H1 (cell line): ENCODE data around the gene ATP13A2. TPM values are rescaled to one million over a fixed set of nuclear protein-coding genes. Genes with fewer than 3 reads are reported as not detected.

Experiments used
- CTCF ChIA-PET: fragments of 300-600 bp; sonication (Branson Sonifier 250); formaldehyde crosslinking; loops from one replicate; lab custom pipeline; 2021; ENCODE audit not compliant: partially characterized antibody; lab: Charles Lee
- POLR2A ChIA-PET: fragments of 300-600 bp; sonication (Branson Sonifier 250); formaldehyde crosslinking; loops from one replicate; lab custom pipeline; 2021; ENCODE audit warnings: inconsistent platforms; ENCODE audit not compliant: partially characterized antibody; lab: Charles Lee
- DNase-seq, 2 experiments: peaks; one replicate each; pipeline versions ENCODE4 v3.0.0 to v3.0.0-alpha.2; 2010 to 2022; ENCODE audit warnings: low spot score in 2 of 2, low read depth in 1 of 2, mixed read lengths in 1 of 2
- FAIRE-seq: peaks from 2 replicates; lab custom pipeline; 2011; peaks lifted over from hg19 to GRCh38; lab: Jason Lieb, UNC
- H2AFZ ChIP-seq: 2 replicates; pipeline ENCODE4 v1.8.1; 2012; ENCODE audit warnings: low read length, inconsistent platforms
- H2AK5ac ChIP-seq: 2 replicates; pipeline ENCODE4 v1.6.1; 2013; ENCODE audit warnings: low read depth, low read length
- H2BK120ac ChIP-seq: replicated peaks from 2 replicates; pipeline ENCODE3; 2013; ENCODE audit warnings: low read depth, low read length, inconsistent platforms
- H2BK12ac ChIP-seq: 2 replicates; pipeline ENCODE4 v1.6.1; 2013; ENCODE audit warnings: low read depth, low read length
- H2BK15ac ChIP-seq: 2 replicates; pipeline ENCODE4 v1.6.1; 2013; ENCODE audit warnings: low read length
- H2BK20ac ChIP-seq: 2 replicates; pipeline ENCODE4 v1.6.1; 2013; ENCODE audit warnings: low read length
- H2BK5ac ChIP-seq: 2 replicates; pipeline ENCODE4 v1.6.1; 2013; ENCODE audit warnings: low read depth, low read length
- H3K14ac ChIP-seq: 2 replicates; pipeline ENCODE4 v1.6.1; 2013; ENCODE audit warnings: inconsistent platforms; ENCODE audit not compliant: insufficient read length
- H3K18ac ChIP-seq: 2 replicates; pipeline ENCODE4 v1.6.1; 2013; ENCODE audit warnings: low read length; ENCODE audit errors: extremely low read depth
- H3K23ac ChIP-seq: 2 replicates; pipeline ENCODE4 v1.6.1; 2013; ENCODE audit warnings: inconsistent platforms; ENCODE audit not compliant: insufficient read length
- H3K23me2 ChIP-seq: 2 replicates; pipeline ENCODE4 v1.6.1; 2013; ENCODE audit warnings: low read depth, low read length
- H3K27ac ChIP-seq: 2 replicates; pipeline ENCODE4 v1.6.1; 2011; ENCODE audit warnings: low read depth, low read length, inconsistent platforms
- H3K27me3 ChIP-seq, 4 experiments: replicated peaks in 1 of 4; 1 replicate in 1 of 4; 2 replicates in 3 of 4; pipeline versions ENCODE4 v1.6.1 to v1.8.1; 2011 to 2013; ENCODE audit warnings: low read length in 3 of 4, mild to moderate bottlenecking in 3 of 4, inconsistent platforms in 2 of 4, mixed read lengths in 2 of 4, moderate library complexity in 1 of 4; ENCODE audit not compliant: control insufficient read depth in 3 of 4, insufficient read depth in 3 of 4; ENCODE audit errors: extremely low read depth in 1 of 4
- H3K36me3 ChIP-seq, 4 experiments: 2 replicates each; pipeline versions ENCODE4 v1.6.1 to v1.8.1; 2011 to 2013; ENCODE audit warnings: mild to moderate bottlenecking in 4 of 4, low read length in 3 of 4, moderate library complexity in 2 of 4, control low read depth in 1 of 4, inconsistent platforms in 1 of 4; ENCODE audit not compliant: insufficient read depth in 4 of 4, control insufficient read depth in 2 of 4
- H3K4ac ChIP-seq: replicated peaks from 2 replicates; pipeline ENCODE3; 2013; ENCODE audit warnings: low read length, low read depth, mixed read lengths, inconsistent platforms; ENCODE audit not compliant: insufficient read length
- H3K4me1 ChIP-seq, 4 experiments: replicated peaks in 1 of 4; 1 replicate in 1 of 4; 2 replicates in 3 of 4; pipeline versions ENCODE4 v1.6.1 to v1.8.1; 2011 to 2013; ENCODE audit warnings: low read length in 3 of 4, inconsistent platforms in 2 of 4, mixed read lengths in 1 of 4; ENCODE audit not compliant: insufficient read depth in 4 of 4, control insufficient read depth in 3 of 4
- H3K4me2 ChIP-seq, 2 experiments: 2 replicates each; pipeline versions ENCODE4 v1.6.1 to v1.8.1; 2011 to 2013; ENCODE audit warnings: low read depth in 2 of 2, low read length in 2 of 2, control low read depth in 1 of 2, inconsistent platforms in 1 of 2, mild to moderate bottlenecking in 1 of 2; ENCODE audit not compliant: insufficient read depth in 1 of 2
- H3K4me3 ChIP-seq, 4 experiments: fragments of 200-600, 300-600 bp in 1 of 4; sonication (generic), shearing (Covaris generic), sonication (Bioruptor Twin) in 1 of 4; 2 replicates each; pipeline versions ENCODE4 v1.5.1 to v1.8.1; 2011 to 2016; ENCODE audit warnings: low read length in 4 of 4, low read depth in 3 of 4, control low read depth in 2 of 4, inconsistent platforms in 2 of 4, mild to moderate bottlenecking in 2 of 4, mixed read lengths in 1 of 4, moderate library complexity in 1 of 4; ENCODE audit not compliant: insufficient read depth in 2 of 4; ENCODE audit errors: extremely low read depth in 1 of 4
- H3K56ac ChIP-seq: replicated peaks from 2 replicates; pipeline ENCODE3; 2013; ENCODE audit warnings: low read depth, mild to moderate bottlenecking, mixed read lengths, low read length, inconsistent platforms; ENCODE audit not compliant: insufficient read length
- H3K79me1 ChIP-seq: 2 replicates; pipeline ENCODE4 v1.6.1; 2013; ENCODE audit warnings: low read depth, low read length, control low read depth
- H3K79me2 ChIP-seq, 2 experiments: 2 replicates each; pipeline versions ENCODE4 v1.6.1 to v1.8.1; 2012 to 2013; ENCODE audit warnings: low read length in 2 of 2, mild to moderate bottlenecking in 2 of 2, inconsistent platforms in 1 of 2; ENCODE audit not compliant: insufficient read depth in 2 of 2, control insufficient read depth in 1 of 2
- H3K9ac ChIP-seq, 4 experiments: replicated peaks in 1 of 4; 1 replicate in 1 of 4; 2 replicates in 3 of 4; pipeline versions ENCODE4 v1.6.1 to v1.8.1; 2011 to 2013; ENCODE audit warnings: low read depth in 3 of 4, low read length in 3 of 4, control low read depth in 2 of 4, mild to moderate bottlenecking in 2 of 4, moderate library complexity in 2 of 4, inconsistent platforms in 1 of 4; ENCODE audit errors: extremely low read depth in 1 of 4
- H3K9me3 ChIP-seq, 2 experiments: 2 replicates each; pipeline versions ENCODE4 v1.6.1 to v1.8.1; 2012 to 2013; ENCODE audit warnings: mild to moderate bottlenecking in 2 of 2, moderate library complexity in 2 of 2, control low read depth in 1 of 2, inconsistent platforms in 1 of 2, low read depth in 1 of 2, low read length in 1 of 2, mixed read lengths in 1 of 2; ENCODE audit not compliant: insufficient read depth in 2 of 2
- H4K20me1 ChIP-seq, 2 experiments: replicated peaks in 1 of 2; 2 replicates each; pipeline versions ENCODE3 to v1.8.1; 2011 to 2013; ENCODE audit warnings: inconsistent platforms in 2 of 2, low read length in 2 of 2, mild to moderate bottlenecking in 1 of 2; ENCODE audit not compliant: insufficient read depth in 2 of 2, control insufficient read depth in 1 of 2
- H4K5ac ChIP-seq: 2 replicates; pipeline ENCODE4 v1.6.1; 2013; ENCODE audit warnings: low read length, low read depth, mixed read lengths, inconsistent platforms; ENCODE audit not compliant: insufficient read length
- H4K8ac ChIP-seq: 2 replicates; pipeline ENCODE4 v1.8.0; 2013; ENCODE audit warnings: mild to moderate bottlenecking, moderate library complexity, low read length, inconsistent platforms; ENCODE audit not compliant: insufficient read depth; ENCODE audit errors: extremely low read depth
- H4K91ac ChIP-seq: replicated peaks from 2 replicates; pipeline ENCODE3; 2013; ENCODE audit warnings: low read length, mixed read lengths, inconsistent platforms; ENCODE audit not compliant: insufficient read length
- CBX5 ChIP-seq: fragments of 300-800, 300-1000 bp; sonication (generic); IDR thresholded peaks from 2 replicates; pipeline ENCODE4 v1.7.1; 2016; ENCODE audit warnings: antibody characterized with exemption, low read length, low read depth
- FOSL1 ChIP-seq: IDR thresholded peaks from 2 replicates; pipeline ENCODE4 v1.6.1; 2011; ENCODE audit warnings: mild to moderate bottlenecking, low read depth, low read length, moderate library complexity; ENCODE audit not compliant: insufficient read depth
- HDAC6 ChIP-seq: IDR thresholded peaks from one replicate; pipeline ENCODE4 v1.7.1; 2012; ENCODE audit warnings: low read depth, mild to moderate bottlenecking, inconsistent platforms, low read length, moderate library complexity
- KDM4A ChIP-seq: IDR thresholded peaks from one replicate; pipeline ENCODE4 v1.7.1; 2012; ENCODE audit warnings: low read depth, mild to moderate bottlenecking, moderate library complexity, low read length, inconsistent platforms; ENCODE audit not compliant: severe bottlenecking
- RAD21 ChIP-seq, 2 experiments: IDR thresholded peaks in 1 of 2; conservative IDR thresholded peaks in 1 of 2; 2 replicates each; pipeline ENCODE4 v1.6.1; 2011; ENCODE audit warnings: low read depth in 2 of 2, low read length in 2 of 2, improper control_type of control experiment in 1 of 2, inconsistent platforms in 1 of 2, mild to moderate bottlenecking in 1 of 2, moderate library complexity in 1 of 2
- TAF7 ChIP-seq: optimal IDR thresholded peaks from 2 replicates; pipeline ENCODE3; 2011; ENCODE audit warnings: low read depth, mild to moderate bottlenecking, inconsistent platforms, low read length, moderate library complexity, borderline replicate concordance
- YY1 ChIP-seq: IDR thresholded peaks from 2 replicates; pipeline ENCODE4 v1.6.1; 2011; ENCODE audit warnings: low read depth, mild to moderate bottlenecking, low read length
- WGBS, 2 experiments: shearing (Covaris generic) in 1 of 2; methylation state at CpG; one replicate each; pipeline versions ENCODE4 v1.1.6 to v1.1.7; 2013 to 2015; ENCODE audit warnings: low lambda C conversion rate in 2 of 2, mixed read lengths in 2 of 2, inconsistent platforms in 1 of 2, low coverage in 1 of 2, missing lambda C conversion rate in 1 of 2; ENCODE audit not compliant: insufficient replicate concordance in 2 of 2, insufficient coverage in 1 of 2, insufficient read length in 1 of 2; ENCODE audit errors: extremely low coverage in 1 of 2, missing lambda C conversion rate in 1 of 2; 5-methylcytosine and 5-hydroxymethylcytosine counted together
- polyA plus RNA-seq, 7 experiments: library from polyadenylated mRNA; depleted of rRNA in 3 of 7; stranded (reverse) in 5 of 7; unstranded in 2 of 7; fragments of >200 nt in 5 of 7; fragments of 200-250 nt in 2 of 7; gene quantifications; 1 replicate in 5 of 7; 2 replicates in 1 of 7; 4 replicates in 1 of 7; pipeline versions ENCODE4 v1.2.1 to v1.2.3, GENCODE V29; 2011 to 2013; ENCODE audit warnings: missing spikeins in 2 of 7, mixed read lengths in 2 of 7
- total RNA-seq: library from RNA; stranded (reverse); fragmentation: NEBNext Ultra II Directional; extraction: Animal tissue kit (Norgen Biotek cat#: 25700); gene quantifications from 2 replicates; pipeline ENCODE4 v1.2.1, GENCODE V29; 2021

The ATP13A2 gene
- total and polyA plus RNA-seq, 2 of the 8 experiments (the other 6 are each of a cell fraction or from before 2014, with no cell fraction given): 82.1 to 83.6 TPM

- no peak overlapping the region for H2BK15ac ChIP-seq
- no peak overlapping the region for H3K18ac ChIP-seq
- H4K91ac ChIP-seq: no peak overlapping the region
- no peak overlapping the region for H2BK20ac ChIP-seq
- H2BK5ac ChIP-seq: no peak overlapping the region
- no peak overlapping the region for H2BK120ac ChIP-seq
- H3K56ac ChIP-seq: no peak overlapping the region
- no peaks in the 10 kb centered on the region for H3K27me3 ChIP-seq
- H4K8ac ChIP-seq: no peak overlapping the region
- H3K4me2 ChIP-seq: no peak overlapping the region
- H3K14ac ChIP-seq: no peak overlapping the region
- H3K27ac ChIP-seq: no peak overlapping the region
- no peak overlapping the region for H3K9ac ChIP-seq
- H3K23ac ChIP-seq: no peak overlapping the region
- H3K4me1 ChIP-seq: no peaks in the 10 kb centered on the region
- H4K20me1 ChIP-seq: peaks cover 0 to 2% of the 10 kb centered on the region in 2 experiments
- TF ChIP-seq CBX5 (no peak), KDM4A (no peak), HDAC6 (no peak), RAD21 (IDR thresholded peaks at IDR 0.05 in 1 of 2, conservative IDR thresholded peaks at IDR 0.05 in 1 of 2; ENCODE audit: low read depth in 2 of 2, low read length in 2 of 2) (no peak), TAF7 (no peak), FOSL1 (no peak), YY1 (no peak)
- TF ChIP-seq, all 59 proteins: peak for 0
- H4K5ac ChIP-seq: no peak overlapping the region
- H2AK5ac ChIP-seq: no peak overlapping the region
- no peaks in the 10 kb centered on the region for H3K79me1 ChIP-seq
- 85% methylated on average over 10 of the region's 10 CpGs; no CpG with 5 or more reads in 1 of the 2 experiments for WGBS, 2 experiments
- H3K4me3 ChIP-seq: no peak overlapping the region
- no peaks in the 10 kb centered on the region for H3K79me2 ChIP-seq
- peaks cover 28 to 83% (median 45%) of the 10 kb centered on the region in 4 experiments for H3K36me3 ChIP-seq
- no peak overlapping the region for H2BK12ac ChIP-seq
- no peaks in the 10 kb centered on the region for H3K23me2 ChIP-seq
- no peaks in the 10 kb centered on the region for H3K9me3 ChIP-seq
- ChIA-PET CTCF (interaction anchor here (0.8 to 2.6 kb wide), 7 partner anchors 9 to 74 kb away, joined by 3 to 8 read pairs (median 5); partner anchors contain the start of genes ATP13A2 and MFAP2), POLR2A (interaction anchor here (1.1 to 1.4 kb wide), 2 partner anchors 8 to 25 kb away, joined by 3 read pairs; no protein-coding TSS in a partner anchor)
- H3K4ac ChIP-seq: no peak overlapping the region
- FAIRE-seq: no peak
- H2AFZ ChIP-seq: no peak overlapping the region
- DNase-seq: no peak
Measured at GRCh38 chr1:17021896-17022295, 10.2 kb upstream of the ATP13A2 start.
